Lung (tissue), 12 donors: ENCODE measurements around the gene METTL3. TPM values are rescaled to one million over a fixed set of nuclear protein-coding genes. Genes with fewer than 3 reads are reported as not detected.

ENCODE experiments used
- ATAC-seq: fragments of 200-7000 bp; cut with Tn5 transposase; one replicate; pipeline ENCODE4 v1.9.1; 2020; ENCODE audit warnings: moderate number of reproducible peaks; ENCODE audit not compliant: insufficient read depth, low FRiP score
- DNase-seq, 3 donors: peaks; one replicate each; pipeline ENCODE4 v3.0.0-alpha.2; 2013 to 2017
- H3K27ac ChIP-seq, 2 donors: one replicate each; pipeline ENCODE4 v1.5.1; 2013; ENCODE audit warnings: mild to moderate bottlenecking in 2 of 2, moderate library complexity in 2 of 2, control low read depth in 1 of 2, inconsistent platforms in 1 of 2, low read depth in 1 of 2, low read length in 1 of 2
- H3K27me3 ChIP-seq, 3 donors: one replicate each; pipeline ENCODE4 v1.5.1; 2013; ENCODE audit warnings: low read length in 2 of 3; ENCODE audit not compliant: control insufficient read depth in 3 of 3, insufficient read depth in 3 of 3
- H3K36me3 ChIP-seq, 4 donors: one replicate each; pipeline ENCODE4 v1.5.1; 2013; ENCODE audit warnings: low read length in 4 of 4, mild to moderate bottlenecking in 1 of 4, moderate library complexity in 1 of 4; ENCODE audit not compliant: control insufficient read depth in 4 of 4, insufficient read depth in 4 of 4
- H3K4me1 ChIP-seq, 5 donors: one replicate each; pipeline ENCODE4 v1.5.1; 2013; ENCODE audit warnings: low read length in 5 of 5, mild to moderate bottlenecking in 2 of 5, moderate library complexity in 1 of 5; ENCODE audit not compliant: control insufficient read depth in 5 of 5, insufficient read depth in 5 of 5
- H3K4me3 ChIP-seq: one replicate; pipeline ENCODE4 v1.5.1; 2013; ENCODE audit warnings: mild to moderate bottlenecking, control low read depth, moderate library complexity
- H3K9ac ChIP-seq, 2 donors: one replicate each; pipeline ENCODE4 v1.5.1; 2013; ENCODE audit warnings: low read length in 2 of 2, control low read depth in 1 of 2; ENCODE audit not compliant: insufficient read depth in 1 of 2
- H3K9me3 ChIP-seq, 4 donors: one replicate each; pipeline ENCODE4 v1.5.1; 2013; ENCODE audit warnings: low read length in 3 of 4, mild to moderate bottlenecking in 1 of 4, moderate library complexity in 1 of 4; ENCODE audit not compliant: control insufficient read depth in 4 of 4, insufficient read depth in 3 of 4
- CTCF ChIP-seq: IDR thresholded peaks from 2 replicates; pipeline ENCODE4 v1.5.1; 2012; ENCODE audit warnings: mild to moderate bottlenecking; ENCODE audit errors: control extremely low read depth, extremely low read depth
- WGBS, 2 donors: extraction: QIAGEN DNeasy Blood & Tissue Kit; methylation state at CpG; one replicate each; pipeline ENCODE4 v1.1.7; 2013; 5-methylcytosine and 5-hydroxymethylcytosine counted together
- polyA plus RNA-seq, 2 donors: library from polyadenylated mRNA; stranded (reverse); fragments of 200-250 nt; gene quantifications; one replicate each; pipeline ENCODE4 v1.2.1, GENCODE V29; 2013
- total RNA-seq, 2 donors: library from RNA; depleted of rRNA in 1 of 2; stranded (reverse); fragments of >200 nt in 1 of 2; gene quantifications; one replicate each; pipeline ENCODE4 v1.2.1, GENCODE V29; 2014 to 2021
- donor health status: control.
- donor health status: control.
- donor health status: Bipolar disorder and iron deficiency.
- donor health status: healthy.
- donor health status: DM: yes; HTN: yes; CAD: no.

The METTL3 gene
- total and polyA plus RNA-seq, 4 donors, result 34.6 to 77.2 (median 44.4) TPM

- H3K9ac ChIP-seq, result peak within 1 kb of the TSS; percentile 87 to 96
- WGBS, 2 donors, result 1% methylated on average over 49 of the region's 49 CpGs
- ATAC-seq (peak; percentile 99), DNase-seq (peak; percentile 99 to 100 (median 99))
- no peaks in the 10 kb centered on the region for H3K9me3 ChIP-seq
- peak; percentile 96 for TF ChIP-seq CTCF
- H3K27me3 ChIP-seq, result no peaks in the 10 kb centered on the region
- H3K27ac ChIP-seq, result peak within 1 kb of the TSS; percentile 79 to 94
- H3K4me3 ChIP-seq, result peak within 1 kb of the TSS; percentile 87
- H3K36me3 ChIP-seq, result peaks cover 0 to 10% (median 6%) of the 10 kb centered on the region in 4 donors
- peaks cover 0 to 13% (median 10%) of the 10 kb centered on the region in 5 donors for H3K4me1 ChIP-seq
Observed at GRCh38 chr14:21476925-21477681, 34.0 kb downstream of the METTL3 start, which contains the start of the genes RAB2B and TOX4. Gene RAB2B, minus strand, starts transcription at chr14:21476959. Its CDS starts 87 bp downstream, at chr14:21476872. Gene TOX4, plus strand, starts transcription at chr14:21477195. Its CDS starts 84 bp downstream, at chr14:21477279.

GRCh38 chr14:21476523-21476924, 34.6 kb downstream of the METTL3 start:
- no peaks in the 10 kb centered on the region for H3K9me3 ChIP-seq
- no peak for TF ChIP-seq CTCF
- peaks cover 0 to 10% (median 4%) of the 10 kb centered on the region in 4 donors for H3K36me3 ChIP-seq
- peak overlapping the region; percentile 79 to 90 for H3K27ac ChIP-seq
- DNase-seq (no peak), ATAC-seq (peak; percentile 82)
- 1 to 2% methylated on average over 25 to 27 of the region's 27 CpGs for WGBS, 2 donors
- peak overlapping the region; percentile 73 for H3K4me3 ChIP-seq
- H3K27me3 ChIP-seq, result no peaks in the 10 kb centered on the region
- H3K4me1 ChIP-seq, result peaks cover 0 to 13% (median 10%) of the 10 kb centered on the region in 5 donors
- H3K9ac ChIP-seq, result peak overlapping the region; percentile 34 to 96

- H3K27me3 ChIP-seq, result no peaks in the 10 kb centered on the region
- peaks cover 0 to 10% (median 3%) of the 10 kb centered on the region in 4 donors for H3K36me3 ChIP-seq
- no peaks in the 10 kb centered on the region for H3K9me3 ChIP-seq
- ATAC-seq, result no peak
- H3K9ac ChIP-seq, result peak overlapping the region; percentile 34 to 96
- peak overlapping the region; percentile 73 for H3K4me3 ChIP-seq
- DNase-seq, result no peak
- peaks cover 0 to 13% (median 10%) of the 10 kb centered on the region in 5 donors for H3K4me1 ChIP-seq
- no peak for TF ChIP-seq CTCF
- 35 to 42% methylated on average over 10 of the region's 10 CpGs for WGBS, 2 donors
- H3K27ac ChIP-seq, result peak overlapping the region; percentile 51 to 79
Observed at GRCh38 chr14:21475767-21476522, 35.2 kb downstream of the METTL3 start.
